ENCODE results near the gene STEAP1B.

DNA sequence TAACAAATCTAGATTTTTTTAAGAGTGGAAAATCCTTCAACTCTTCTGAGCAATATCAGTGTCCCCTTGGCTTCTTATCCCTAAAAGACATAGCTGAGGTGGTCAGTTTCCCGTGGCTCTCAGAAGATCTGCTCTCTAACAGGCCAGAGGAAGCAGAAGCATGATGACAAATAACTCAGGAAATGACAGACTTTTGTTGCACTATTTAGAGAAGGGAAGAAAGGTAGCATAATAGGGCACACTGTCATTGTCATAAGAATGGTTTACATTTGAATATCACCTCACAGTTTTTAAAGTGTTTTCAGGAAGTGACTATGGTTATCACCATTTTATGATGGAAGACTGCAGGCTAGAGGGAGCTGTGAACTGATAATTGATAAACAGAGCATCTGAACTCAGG lies 109.5 kb downstream of the STEAP1B start:
- TF ChIP-seq, protein P1, sequence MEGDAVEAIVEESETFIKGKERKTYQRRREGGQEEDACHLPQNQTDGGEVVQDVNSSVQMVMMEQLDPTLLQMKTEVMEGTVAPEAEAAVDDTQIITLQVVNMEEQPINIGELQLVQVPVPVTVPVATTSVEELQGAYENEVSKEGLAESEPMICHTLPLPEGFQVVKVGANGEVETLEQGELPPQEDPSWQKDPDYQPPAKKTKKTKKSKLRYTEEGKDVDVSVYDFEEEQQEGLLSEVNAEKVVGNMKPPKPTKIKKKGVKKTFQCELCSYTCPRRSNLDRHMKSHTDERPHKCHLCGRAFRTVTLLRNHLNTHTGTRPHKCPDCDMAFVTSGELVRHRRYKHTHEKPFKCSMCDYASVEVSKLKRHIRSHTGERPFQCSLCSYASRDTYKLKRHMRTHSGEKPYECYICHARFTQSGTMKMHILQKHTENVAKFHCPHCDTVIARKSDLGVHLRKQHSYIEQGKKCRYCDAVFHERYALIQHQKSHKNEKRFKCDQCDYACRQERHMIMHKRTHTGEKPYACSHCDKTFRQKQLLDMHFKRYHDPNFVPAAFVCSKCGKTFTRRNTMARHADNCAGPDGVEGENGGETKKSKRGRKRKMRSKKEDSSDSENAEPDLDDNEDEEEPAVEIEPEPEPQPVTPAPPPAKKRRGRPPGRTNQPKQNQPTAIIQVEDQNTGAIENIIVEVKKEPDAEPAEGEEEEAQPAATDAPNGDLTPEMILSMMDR (conservative IDR thresholded peaks at IDR 0.05 in 1 of 2, IDR thresholded peaks at IDR 0.05 in 1 of 2; ENCODE audit: extremely low read depth in 1 of 2, insufficient read depth in 1 of 2, low read depth in 1 of 2, low read length in 2 of 2), result no peak
- TF ChIP-seq EZH2 (IDR thresholded peaks at IDR 0.05; ENCODE audit: borderline replicate concordance, low read length), result no peak
